Transverse colon (tissue), 4 donors: ENCODE results near the gene MS4A4E.

Experiments
- CTCF ChIP-seq, 5 experiments: fragments of 200-600 bp in 3 of 5; fragments of 450-650 bp in 2 of 5; sonication (generic) in 3 of 5; IDR thresholded peaks; 1 replicate in 2 of 5; 2 replicates in 3 of 5; pipeline ENCODE4 v1.5.1; 2016 to 2017; ENCODE audit warnings: antibody characterized with exemption in 5 of 5, inconsistent platforms in 3 of 5, mild to moderate bottlenecking in 2 of 5, moderate library complexity in 1 of 5
- EP300 ChIP-seq: sonication (generic); formaldehyde crosslinking; IDR thresholded peaks from one replicate; pipeline ENCODE4 v1.6.1; 2017; ENCODE audit warnings: antibody characterized with exemption, low read depth
- POLR2A ChIP-seq: fragments of 450-650 bp; IDR thresholded peaks from one replicate; pipeline ENCODE4 v1.6.1; 2016; ENCODE audit warnings: antibody characterized with exemption, mild to moderate bottlenecking, moderate library complexity
- POLR2AphosphoS5 ChIP-seq, 3 donors: sonication (generic); formaldehyde crosslinking; IDR thresholded peaks; one replicate each; pipeline ENCODE4 v1.6.1; 2016; ENCODE audit warnings: antibody characterized with exemption in 3 of 3

GRCh38 chr11:60263402-60263801 is 20.5 kb upstream of the MS4A4E start:
- TF ChIP-seq CTCF (IDR thresholded peaks at IDR 0.05) = no peak
- no peak for TF ChIP-seq POLR2A
- no peak for TF ChIP-seq EP300
- no peak for TF ChIP-seq POLR2AphosphoS5 (IDR thresholded peaks at IDR 0.05)
